Measurements from ENCODE around the gene CCKAR.

The CCKAR gene

GRCh38 chr4:26490960-26491284, 638 bp upstream of the CCKAR start:
- DNase-seq (ENCODE audit: low read depth), result no peak

GRCh38 chr4:26489101-26489985, 941 bp downstream of the CCKAR start:
- no peak for DNase-seq (ENCODE audit: low read depth)

GRCh38 chr4:26485684-26486083, 4.6 kb downstream of the CCKAR start:
- no peak for DNase-seq (ENCODE audit: low read depth)

GRCh38 chr4:26484516-26484915, 5.8 kb downstream of the CCKAR start:
- DNase-seq (ENCODE audit: low read depth), result no peak

- no peak for DNase-seq (ENCODE audit: low read depth)
These were observed 6.2 kb downstream of the CCKAR start for GRCh38 chr4:26484032-26484515.

GRCh38 chr4:26482508-26483462, 7.5 kb downstream of the CCKAR start:
- no peak for DNase-seq (ENCODE audit: low read depth)

GRCh38 chr4:26478330-26478729, 12.0 kb downstream of the CCKAR start:
- no peak for DNase-seq (ENCODE audit: low read depth)

GRCh38 chr4:26476545-26476944, 13.7 kb downstream of the CCKAR start:
- no peak for DNase-seq (ENCODE audit: low read depth)

- no peak for DNase-seq (ENCODE audit: low read depth)
These were observed 14.6 kb downstream of the CCKAR start for GRCh38 chr4:26475716-26476115.

- no peak for DNase-seq (ENCODE audit: low read depth)
These were observed 15.7 kb downstream of the CCKAR start for GRCh38 chr4:26474551-26474950.

- DNase-seq (ENCODE audit: low read depth), result no peak
These were observed 16.4 kb downstream of the CCKAR start for GRCh38 chr4:26473893-26474292.

- DNase-seq (ENCODE audit: low read depth), result no peak
These were observed 18.4 kb downstream of the CCKAR start for GRCh38 chr4:26471890-26472289.

GRCh38 chr4:26468977-26469376, 21.3 kb downstream of the CCKAR start:
- DNase-seq (ENCODE audit: low read depth), result no peak

- DNase-seq (ENCODE audit: low read depth), result no peak
These were observed 21.9 kb downstream of the CCKAR start for GRCh38 chr4:26468283-26468949.

- DNase-seq (ENCODE audit: low read depth), result no peak
These were observed 22.6 kb downstream of the CCKAR start for GRCh38 chr4:26467724-26468123.

- no peak for DNase-seq (ENCODE audit: low read depth)
These were observed 23.6 kb downstream of the CCKAR start for GRCh38 chr4:26466578-26467270.

GRCh38 chr4:26464420-26465095, 25.7 kb downstream of the CCKAR start:
- no peak for DNase-seq (ENCODE audit: low read depth)

GRCh38 chr4:26463386-26463785, 26.9 kb downstream of the CCKAR start:
- no peak for DNase-seq (ENCODE audit: low read depth)

GRCh38 chr4:26462874-26463273, 27.4 kb downstream of the CCKAR start:
- DNase-seq (ENCODE audit: low read depth), result no peak

GRCh38 chr4:26459756-26460530, 30.3 kb downstream of the CCKAR start:
- no peak for DNase-seq (ENCODE audit: low read depth)
